Gastroesophageal sphincter (tissue), 4 donors: Measurements from ENCODE around the gene ZNF446. TPM values are rescaled to one million over a fixed set of nuclear protein-coding genes. Genes with fewer than 3 reads are reported as not detected.

Experiments
- ATAC-seq: fragments of 150-250 bp; one replicate; pipeline ENCODE4 v1.9.1; 2016; ENCODE audit warnings: mild to moderate bottlenecking, moderate library complexity
- H3K27ac ChIP-seq, 4 donors: fragments of 200-600 bp; sonication (generic) in 3 of 4; 1 replicate in 3 of 4; 2 replicates in 1 of 4; pipeline ENCODE4 v1.5.1; 2016 to 2019
- H3K27me3 ChIP-seq: fragments of 200-600 bp; sonication (generic); one replicate; pipeline ENCODE4 v1.5.1; 2019
- H3K36me3 ChIP-seq, 2 donors: fragments of 200-600 bp; sonication (generic); one replicate each; pipeline ENCODE4 v1.5.1; 2019; ENCODE audit warnings: control low read depth in 1 of 2
- H3K4me1 ChIP-seq, 3 donors: fragments of 200-600 bp; sonication (generic); 1 replicate in 2 of 3; 2 replicates in 1 of 3; pipeline ENCODE4 v1.5.1; 2016 to 2019; ENCODE audit warnings: control low read depth in 2 of 3
- H3K4me3 ChIP-seq, 2 donors: fragments of 200-600 bp; sonication (generic); one replicate each; pipeline ENCODE4 v1.5.1; 2019; ENCODE audit warnings: mild to moderate bottlenecking in 1 of 2, moderate library complexity in 1 of 2
- H3K9me3 ChIP-seq, 3 donors: fragments of 200-600 bp; sonication (generic); one replicate each; pipeline ENCODE4 v1.5.1; 2017 to 2019; ENCODE audit warnings: control low read depth in 2 of 3
- EP300 ChIP-seq: sonication (generic); formaldehyde crosslinking; IDR thresholded peaks from one replicate; pipeline ENCODE4 v1.6.1; 2017; ENCODE audit warnings: antibody characterized with exemption, mild to moderate bottlenecking
- POLR2A ChIP-seq, 2 donors: fragments of 450-650 bp; IDR thresholded peaks; one replicate each; pipeline ENCODE4 v1.6.1; 2017; ENCODE audit warnings: antibody characterized with exemption in 2 of 2, mild to moderate bottlenecking in 2 of 2, moderate library complexity in 1 of 2
- POLR2AphosphoS5 ChIP-seq: sonication (generic); formaldehyde crosslinking; IDR thresholded peaks from one replicate; pipeline ENCODE4 v1.6.1; 2017; ENCODE audit warnings: antibody characterized with exemption
- WGBS, 2 donors: methylation state at CpG; one replicate each; pipeline ENCODE4 v1.1.5; 2018; ENCODE audit warnings: low coverage in 1 of 2; 5-methylcytosine and 5-hydroxymethylcytosine counted together
- total RNA-seq, 4 donors: library from RNA; depleted of rRNA; stranded (reverse); fragments of >200 nt; gene quantifications; one replicate each; pipeline ENCODE4 v1.1.0, GENCODE V29; 2016
- TF ChIP-seq, protein P1 (sequence below), 4 experiments: fragments of 200-600 bp in 2 of 4; fragments of 450-650 bp in 2 of 4; sonication (generic) in 1 of 4; IDR thresholded peaks; one replicate each; pipeline ENCODE4 v1.5.1; 2017 to 2019; ENCODE audit warnings: antibody characterized with exemption in 4 of 4, mild to moderate bottlenecking in 2 of 4, moderate library complexity in 2 of 4

The ZNF446 gene
- total RNA-seq, 4 donors from 2014 or later, result 11.2 to 25.4 (median 17.5) TPM

DNA sequence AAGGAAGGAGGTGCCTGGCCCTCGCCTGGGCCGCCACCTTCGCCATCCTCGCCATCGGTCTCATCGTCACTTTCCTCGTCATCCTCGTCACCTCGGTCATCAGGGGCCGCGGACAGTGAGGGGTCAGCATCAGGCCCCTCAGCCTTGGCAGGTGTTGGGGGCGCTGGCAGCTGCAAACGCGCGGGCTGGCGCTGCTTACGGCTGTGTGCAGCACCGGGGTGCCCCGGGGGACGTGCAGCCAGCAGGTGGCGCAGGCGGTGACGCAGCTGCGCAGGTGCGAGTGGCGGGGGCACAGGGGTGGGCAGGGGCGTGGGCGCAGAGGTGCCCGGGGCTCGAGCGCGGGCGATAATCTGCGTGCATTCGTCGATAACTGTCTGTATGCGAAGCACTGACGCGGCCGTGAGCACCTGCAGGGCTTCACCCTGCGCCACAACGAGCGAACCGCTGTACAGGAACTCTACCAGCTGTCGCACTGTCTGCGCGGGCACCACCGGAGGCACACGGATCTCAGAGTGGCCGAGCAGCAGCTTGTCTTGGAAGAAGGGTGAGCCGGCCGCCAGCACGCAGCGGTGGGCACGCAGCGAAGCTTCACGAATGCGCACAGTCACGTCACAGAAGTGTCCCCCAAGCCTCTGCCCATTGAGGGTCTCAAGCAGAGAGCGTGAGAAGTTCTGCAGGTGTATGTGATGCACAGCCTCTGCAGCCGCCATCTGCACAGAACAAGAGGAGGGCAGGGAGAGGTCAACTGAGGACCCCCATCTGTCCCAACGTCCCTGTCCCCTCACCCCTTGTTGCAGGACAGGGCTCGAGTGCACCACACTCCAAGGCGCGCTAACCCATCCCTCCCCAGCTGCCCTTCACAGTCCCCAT, 41.0 kb downstream of the ZNF446 start:
- 82 to 94% methylated on average over 10 to 13 of the region's 65 CpGs for WGBS, 2 donors
- no peaks in the 10 kb centered on the region for H3K9me3 ChIP-seq
- no peak for ATAC-seq
- H3K4me1 ChIP-seq, result peaks cover 8 to 70% (median 34%) of the 10 kb centered on the region in 3 donors
- no peak overlapping the region for H3K4me3 ChIP-seq
- peak overlapping the region in 3 of 4 donors; percentile 96 to 97 (median 97) for H3K27ac ChIP-seq
- TF ChIP-seq EP300 (no peak), POLR2A (IDR thresholded peaks at IDR 0.05) (no peak), POLR2AphosphoS5 (no peak)
- TF ChIP-seq, protein P1, sequence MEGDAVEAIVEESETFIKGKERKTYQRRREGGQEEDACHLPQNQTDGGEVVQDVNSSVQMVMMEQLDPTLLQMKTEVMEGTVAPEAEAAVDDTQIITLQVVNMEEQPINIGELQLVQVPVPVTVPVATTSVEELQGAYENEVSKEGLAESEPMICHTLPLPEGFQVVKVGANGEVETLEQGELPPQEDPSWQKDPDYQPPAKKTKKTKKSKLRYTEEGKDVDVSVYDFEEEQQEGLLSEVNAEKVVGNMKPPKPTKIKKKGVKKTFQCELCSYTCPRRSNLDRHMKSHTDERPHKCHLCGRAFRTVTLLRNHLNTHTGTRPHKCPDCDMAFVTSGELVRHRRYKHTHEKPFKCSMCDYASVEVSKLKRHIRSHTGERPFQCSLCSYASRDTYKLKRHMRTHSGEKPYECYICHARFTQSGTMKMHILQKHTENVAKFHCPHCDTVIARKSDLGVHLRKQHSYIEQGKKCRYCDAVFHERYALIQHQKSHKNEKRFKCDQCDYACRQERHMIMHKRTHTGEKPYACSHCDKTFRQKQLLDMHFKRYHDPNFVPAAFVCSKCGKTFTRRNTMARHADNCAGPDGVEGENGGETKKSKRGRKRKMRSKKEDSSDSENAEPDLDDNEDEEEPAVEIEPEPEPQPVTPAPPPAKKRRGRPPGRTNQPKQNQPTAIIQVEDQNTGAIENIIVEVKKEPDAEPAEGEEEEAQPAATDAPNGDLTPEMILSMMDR (IDR thresholded peaks at IDR 0.05), result no peak
- H3K36me3 ChIP-seq, result peaks cover 0 to 25% of the 10 kb centered on the region in 2 donors
- no peaks in the 10 kb centered on the region for H3K27me3 ChIP-seq

- WGBS, 2 donors, result 6 to 7% methylated on average over 9 to 14 of the region's 22 CpGs
- Histone ChIP-seq H3K9me3 (no peaks in the 10 kb centered on the region), H3K36me3 (peaks cover 0 to 25% of the 10 kb centered on the region in 2 donors), H3K4me3 (peak overlapping the region; percentile 58 to 89), H3K4me1 (peaks cover 8 to 65% (median 34%) of the 10 kb centered on the region in 3 donors), H3K27ac (peak overlapping the region; percentile 83 to 97 (median 96)), H3K27me3 (no peaks in the 10 kb centered on the region)
- ATAC-seq, result no peak
- TF ChIP-seq, protein P1 (IDR thresholded peaks at IDR 0.05), result no peak
- no peak for TF ChIP-seq POLR2A (IDR thresholded peaks at IDR 0.05)
- no peak for TF ChIP-seq EP300
- no peak for TF ChIP-seq POLR2AphosphoS5
Observed at GRCh38 chr19:58518256-58519086, 42.3 kb downstream of the ZNF446 start.

GRCh38 chr19:58519087-58519354, 42.9 kb downstream of the ZNF446 start:
- Histone ChIP-seq H3K9me3 (no peaks in the 10 kb centered on the region), H3K4me1 (peaks cover 8 to 59% (median 30%) of the 10 kb centered on the region in 3 donors), H3K36me3 (peaks cover 0 to 25% of the 10 kb centered on the region in 2 donors), H3K27me3 (no peaks in the 10 kb centered on the region), H3K27ac (peak overlapping the region; percentile 83 to 97 (median 96)), H3K4me3 (peak overlapping the region; percentile 58 to 89)
- TF ChIP-seq, protein P1 (IDR thresholded peaks at IDR 0.05), result peak in 3 of 4 experiments; percentile 67 to 75 (median 74)
- TF ChIP-seq EP300, result no peak
- peak; percentile 63 for ATAC-seq
- 0% methylated on average over 1 to 3 of the region's 14 CpGs for WGBS, 2 donors

DNA sequence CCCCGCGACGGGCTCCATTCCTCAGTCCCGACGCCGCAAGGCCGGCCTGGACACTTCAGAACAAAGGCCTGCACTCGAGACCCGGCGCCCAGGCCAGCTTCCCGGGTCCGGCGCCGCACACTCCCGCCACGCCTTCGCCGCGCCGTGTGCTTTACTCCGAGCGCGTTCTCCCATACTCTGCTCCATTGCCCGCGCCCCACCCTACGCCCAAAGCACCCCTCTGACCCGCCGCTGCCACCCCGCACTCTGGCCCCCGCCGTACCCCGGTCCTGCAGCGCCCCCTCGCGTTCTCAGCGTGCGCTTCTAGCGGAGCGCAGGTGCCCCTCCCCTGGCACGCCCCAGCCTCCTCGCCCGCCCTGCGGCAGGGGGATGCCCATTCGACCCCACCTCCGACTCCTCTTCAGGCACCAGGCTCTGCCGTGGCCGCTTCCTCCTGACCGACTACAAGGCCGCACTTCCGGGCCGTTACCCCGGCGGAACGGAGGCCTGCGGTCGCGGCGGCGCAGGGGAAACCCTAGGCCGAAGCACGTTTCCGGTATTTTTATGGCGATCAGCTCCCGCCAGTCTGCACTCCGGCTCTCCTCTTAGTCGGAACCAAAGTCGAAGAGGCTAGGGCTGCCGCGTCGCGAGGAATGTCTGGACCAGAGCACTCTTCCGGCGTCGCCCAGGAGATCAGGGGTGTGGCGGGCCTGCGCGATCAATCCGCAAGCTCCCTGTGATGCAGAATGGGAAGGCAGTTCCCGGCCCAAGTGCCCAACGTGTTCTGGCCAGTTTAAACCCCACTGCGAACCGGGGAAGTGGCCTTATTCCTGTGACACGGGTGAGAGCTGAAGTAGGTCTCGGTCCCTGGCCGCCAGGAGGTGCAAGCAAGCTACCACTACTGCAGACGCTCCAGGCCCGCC, 43.5 kb downstream of the ZNF446 start, which contains the start of gene ZBTB45:
Gene ZBTB45 (minus strand): TSS at position 456 of the 902 bp plus-strand sequence. CDS start 2,137 bp downstream, outside the sequence.
- TF ChIP-seq POLR2A (IDR thresholded peaks at IDR 0.05) (peak; percentile 17 to 52), POLR2AphosphoS5 (peak; percentile 79), EP300 (no peak)
- TF ChIP-seq, protein P1 (IDR thresholded peaks at IDR 0.05), result peak in 3 of 4 experiments; percentile 71 to 86 (median 79)
- Histone ChIP-seq H3K36me3 (peaks cover 0 to 25% of the 10 kb centered on the region in 2 donors), H3K27me3 (no peaks in the 10 kb centered on the region), H3K27ac (peak within 1 kb of the TSS; percentile 83 to 97 (median 96)), H3K4me1 (peaks cover 8 to 53% (median 24%) of the 10 kb centered on the region in 3 donors), H3K4me3 (peak within 1 kb of the TSS; percentile 58 to 89), H3K9me3 (no peaks in the 10 kb centered on the region)
- WGBS, 2 donors, result 0% methylated on average over 23 of the region's 87 CpGs; no CpG with 5 or more reads in 1 of the 2 donors
- ATAC-seq, result peak; percentile 91
